PC-3 (cell line): Measurements from ENCODE around the gene ADIPOR1. TPM values are rescaled to one million over a fixed set of nuclear protein-coding genes. Genes with fewer than 3 reads are reported as not detected.

Experiments
- ATAC-seq: fragments of 200-7000 bp; cut with Tn5 transposase; 2 replicates; pipeline ENCODE4 v1.9.1; 2020; ENCODE audit warnings: mild to moderate bottlenecking, moderate library complexity
- BruUV-seq: library from RNA; stranded (reverse); fragments of 400-500 nt; replicated peaks from 2 replicates; lab custom pipeline; 2021; lab: Mats Ljungman, UMichigan
- CTCF ChIA-PET: fragments of 300-600 bp; sonication (Branson Sonifier 250); formaldehyde crosslinking; loops from one replicate; lab custom pipeline; 2022; ENCODE audit warnings: antibody characterized with exemption; lab: Charles Lee
- POLR2A ChIA-PET: fragments of 300-600 bp; sonication (Branson Sonifier 250); formaldehyde crosslinking; loops from one replicate; lab custom pipeline; 2022; ENCODE audit warnings: antibody characterized with exemption; ENCODE audit not compliant: unreplicated experiment; lab: Charles Lee
- DNase-seq: peaks from one replicate; pipeline ENCODE4 v3.0.0-alpha.2; 2015
- H2AFZ ChIP-seq: fragments of 300-600 bp; sonication (generic); 2 replicates; pipeline ENCODE4 v1.6.0; 2016; ENCODE audit warnings: antibody characterized with exemption, low read length
- H3F3A ChIP-seq: fragments of 300-600 bp; sonication (generic); one replicate; pipeline ENCODE4 v1.6.0; 2017; ENCODE audit warnings: antibody characterized with exemption, low read length, control low read depth, mild to moderate bottlenecking; ENCODE audit not compliant: unreplicated experiment
- H3K27ac ChIP-seq: fragments of 300-600 bp; sonication (generic); 2 replicates; pipeline ENCODE4 v1.5.1; 2016; ENCODE audit warnings: mild to moderate bottlenecking, low read length
- H3K27me3 ChIP-seq: fragments of 300-600 bp; sonication (generic); 2 replicates; pipeline ENCODE4 v1.6.1; 2016; ENCODE audit warnings: low read length, mixed read lengths
- H3K36me3 ChIP-seq: fragments of 300-600 bp; sonication (generic); 2 replicates; pipeline ENCODE4 v1.6.1; 2016; ENCODE audit warnings: low read depth, mixed run types, low read length, mixed read lengths
- H3K4me1 ChIP-seq: fragments of 300-600 bp; sonication (generic); 2 replicates; pipeline ENCODE4 v1.5.1; 2016; ENCODE audit warnings: low read length; ENCODE audit not compliant: insufficient read depth
- H3K4me2 ChIP-seq: fragments of 300-600 bp; sonication (generic); 2 replicates; pipeline ENCODE4 v1.6.0; 2016; ENCODE audit warnings: low read length
- H3K4me3 ChIP-seq: fragments of 300-600 bp; sonication (generic); 2 replicates; pipeline ENCODE4 v1.5.1; 2016; ENCODE audit warnings: mild to moderate bottlenecking, low read length, mixed read lengths
- H3K79me2 ChIP-seq: fragments of 300-600 bp; sonication (generic); 2 replicates; pipeline ENCODE4 v1.6.1; 2017; ENCODE audit warnings: low read length, mixed read lengths
- H3K9ac ChIP-seq: fragments of 300-600 bp; sonication (generic); 2 replicates; pipeline ENCODE4 v1.6.0; 2016; ENCODE audit warnings: mild to moderate bottlenecking, low read length
- H3K9me2 ChIP-seq: fragments of 300-600 bp; sonication (generic); replicated peaks from 2 replicates; pipeline ENCODE4 v1.6.1; 2016; ENCODE audit warnings: mixed run types, low read length, mixed read lengths
- H3K9me3 ChIP-seq: fragments of 300-600 bp; sonication (generic); 2 replicates; pipeline ENCODE4 v1.6.1; 2016; ENCODE audit warnings: low read length, mixed read lengths
- H4K20me1 ChIP-seq: fragments of 300-600 bp; sonication (generic); 2 replicates; pipeline ENCODE4 v1.6.1; 2016; ENCODE audit warnings: low read length, mixed read lengths
- EZH2 ChIP-seq: fragments of 300-600 bp; sonication (generic); IDR thresholded peaks from one replicate; pipeline ENCODE4 v1.6.1; 2017; ENCODE audit warnings: antibody characterized with exemption, mild to moderate bottlenecking, low read length; ENCODE audit not compliant: unreplicated experiment
- EZH2phosphoT487 ChIP-seq: fragments of 300-600 bp; sonication (generic); IDR thresholded peaks from 2 replicates; pipeline ENCODE4 v1.6.1; 2018; ENCODE audit warnings: mild to moderate bottlenecking, antibody characterized with exemption, low read length, borderline replicate concordance
- intact Hi-C: fragments of 100-400 bp; cut with micrococcal nuclease; formaldehyde crosslinking; loops from 2 replicates; pipeline ENCODE4 v1.9.0; 2023
- total RNA-seq: library from RNA; depleted of rRNA; stranded (reverse); fragments of >200 nt; gene quantifications from 2 replicates; pipeline ENCODE4 v1.2.3, GENCODE V29; 2014
- TF ChIP-seq, protein P1 (sequence below): fragments of 300-600 bp; sonication (generic); conservative IDR thresholded peaks from 2 replicates; pipeline ENCODE4 v1.5.1; 2017; ENCODE audit warnings: antibody characterized with exemption, low read depth, mild to moderate bottlenecking, low read length

Gene ADIPOR1
- total RNA-seq, 1 experiment from 2014 or later = 137 TPM

GRCh38 chr1:202991112-202991511, 33.0 kb upstream of the ADIPOR1 start:
- ChIA-PET CTCF (no interaction called here), POLR2A (interaction anchor here (0.6 kb wide), 1 partner anchor 64 kb away, joined by 3 read pairs; no protein-coding TSS in a partner anchor)
- Histone ChIP-seq H2AFZ (no peak overlapping the region), H3K36me3 (no peaks in the 10 kb centered on the region), H3K27me3 (peaks cover 61% of the 10 kb centered on the region), H3K9me3 (no peaks in the 10 kb centered on the region), H3K4me3 (no peak overlapping the region), H4K20me1 (no peaks in the 10 kb centered on the region), H3K27ac (no peak overlapping the region), H3K4me1 (peaks cover 4% of the 10 kb centered on the region; the same call in 1 of the 2 replicates), H3K79me2 (no peaks in the 10 kb centered on the region), H3F3A (no peaks in the 10 kb centered on the region), H3K9me2 (no peaks in the 10 kb centered on the region), H3K9ac (no peak overlapping the region), H3K4me2 (no peak overlapping the region)
- intact Hi-C loops = no loop called here
- DNase-seq = no peak
- no TSS peak for BruUV-seq
- no peak for TF ChIP-seq EZH2
- TF ChIP-seq EZH2phosphoT487 = no peak
- TF ChIP-seq, protein P1, sequence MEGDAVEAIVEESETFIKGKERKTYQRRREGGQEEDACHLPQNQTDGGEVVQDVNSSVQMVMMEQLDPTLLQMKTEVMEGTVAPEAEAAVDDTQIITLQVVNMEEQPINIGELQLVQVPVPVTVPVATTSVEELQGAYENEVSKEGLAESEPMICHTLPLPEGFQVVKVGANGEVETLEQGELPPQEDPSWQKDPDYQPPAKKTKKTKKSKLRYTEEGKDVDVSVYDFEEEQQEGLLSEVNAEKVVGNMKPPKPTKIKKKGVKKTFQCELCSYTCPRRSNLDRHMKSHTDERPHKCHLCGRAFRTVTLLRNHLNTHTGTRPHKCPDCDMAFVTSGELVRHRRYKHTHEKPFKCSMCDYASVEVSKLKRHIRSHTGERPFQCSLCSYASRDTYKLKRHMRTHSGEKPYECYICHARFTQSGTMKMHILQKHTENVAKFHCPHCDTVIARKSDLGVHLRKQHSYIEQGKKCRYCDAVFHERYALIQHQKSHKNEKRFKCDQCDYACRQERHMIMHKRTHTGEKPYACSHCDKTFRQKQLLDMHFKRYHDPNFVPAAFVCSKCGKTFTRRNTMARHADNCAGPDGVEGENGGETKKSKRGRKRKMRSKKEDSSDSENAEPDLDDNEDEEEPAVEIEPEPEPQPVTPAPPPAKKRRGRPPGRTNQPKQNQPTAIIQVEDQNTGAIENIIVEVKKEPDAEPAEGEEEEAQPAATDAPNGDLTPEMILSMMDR = no peak
- ATAC-seq = no peak

DNA sequence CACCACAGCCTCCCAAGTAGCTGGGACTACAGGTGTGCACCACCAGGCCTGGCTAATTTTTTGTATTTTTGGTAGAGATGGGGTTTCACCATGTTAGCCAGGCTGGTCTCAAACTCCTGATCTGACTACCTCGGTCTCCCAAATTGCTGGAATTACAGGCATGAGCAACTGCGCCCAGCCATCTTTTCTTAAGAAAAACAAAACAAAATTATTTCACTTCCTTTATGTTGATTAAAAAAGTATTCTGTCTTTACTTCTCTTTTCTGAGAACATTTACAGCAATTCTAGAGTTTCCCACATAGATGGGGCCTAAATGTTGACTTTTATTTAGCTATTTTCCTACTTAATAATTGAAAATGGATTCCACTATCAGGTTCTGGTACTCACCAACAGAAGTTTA, 31.8 kb upstream of the ADIPOR1 start:
- no peaks in the 10 kb centered on the region for H3K79me2 ChIP-seq
- no peaks in the 10 kb centered on the region for H3K9me2 ChIP-seq
- no peaks in the 10 kb centered on the region for H4K20me1 ChIP-seq
- H3K4me3 ChIP-seq = no peak overlapping the region
- CTCF ChIA-PET = no interaction called here
- POLR2A ChIA-PET = interaction anchor here (0.6 kb wide), 1 partner anchor 285 kb away, joined by 4 read pairs; no protein-coding TSS in a partner anchor
- no peak overlapping the region for H3K27ac ChIP-seq
- no peaks in the 10 kb centered on the region for H3F3A ChIP-seq
- intact Hi-C loops = no loop called here
- H3K4me2 ChIP-seq = no peak overlapping the region
- BruUV-seq = no TSS peak
- H3K4me1 ChIP-seq = peaks cover 3% of the 10 kb centered on the region; the same call in 1 of the 2 replicates
- TF ChIP-seq, protein P1 = no peak
- no peak for TF ChIP-seq EZH2phosphoT487
- no peak for TF ChIP-seq EZH2
- no peak overlapping the region for H3K9ac ChIP-seq
- no peaks in the 10 kb centered on the region for H3K9me3 ChIP-seq
- H2AFZ ChIP-seq = no peak overlapping the region
- no peak for ATAC-seq
- no peaks in the 10 kb centered on the region for H3K36me3 ChIP-seq
- DNase-seq = no peak
- H3K27me3 ChIP-seq = peaks cover 58% of the 10 kb centered on the region

DNA sequence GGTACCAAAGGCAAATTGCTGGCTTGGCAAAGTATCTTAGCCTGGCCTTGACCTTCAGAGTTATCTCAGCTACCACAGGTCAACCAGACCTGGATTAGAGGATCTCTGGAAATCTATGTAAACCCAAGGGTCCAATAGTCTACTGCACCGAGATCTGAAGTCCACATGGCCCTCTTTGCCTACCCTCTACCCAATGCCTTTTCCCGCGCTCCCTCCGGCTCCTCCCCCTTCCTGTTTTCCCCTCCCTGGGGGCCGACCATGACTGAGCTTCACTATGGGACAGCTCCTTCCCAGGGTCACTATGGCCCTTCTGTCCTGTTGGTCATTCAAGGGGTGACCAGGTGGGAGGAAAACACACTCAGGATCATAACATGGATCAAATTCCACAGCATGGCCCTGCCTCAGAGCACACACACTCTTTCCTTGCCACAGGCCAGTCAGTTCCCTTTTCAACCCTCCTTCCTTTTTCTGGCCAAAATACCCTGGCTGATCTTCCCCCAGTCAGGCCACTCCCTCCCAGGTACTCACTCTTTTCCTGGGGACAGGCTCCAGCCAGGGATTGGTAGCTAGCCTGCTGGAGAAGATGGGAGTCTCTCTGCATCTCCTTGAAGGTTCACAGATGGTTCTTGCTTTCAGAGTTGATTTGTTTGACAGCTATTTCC, 29.9 kb upstream of the ADIPOR1 start:
- H2AFZ ChIP-seq = no peak overlapping the region
- no peaks in the 10 kb centered on the region for H3K9me2 ChIP-seq
- no TSS peak for BruUV-seq
- peaks cover 55% of the 10 kb centered on the region for H3K27me3 ChIP-seq
- H3K9ac ChIP-seq = no peak overlapping the region
- no peak for ATAC-seq
- no peak for DNase-seq
- H3K4me1 ChIP-seq = no peaks in the 10 kb centered on the region
- no peak overlapping the region for H3K4me2 ChIP-seq
- TF ChIP-seq EZH2phosphoT487 (no peak), EZH2 (no peak)
- TF ChIP-seq, protein P1 = no peak
- intact Hi-C loops = no loop called here
- no peak overlapping the region for H3K27ac ChIP-seq
- CTCF ChIA-PET = interaction anchor here (0.6 kb wide), 1 partner anchor 19 kb away, joined by 3 read pairs; the partner anchor contains the start of gene TMEM183A
- no peaks in the 10 kb centered on the region for H3F3A ChIP-seq
- no peaks in the 10 kb centered on the region for H3K9me3 ChIP-seq
- no peaks in the 10 kb centered on the region for H4K20me1 ChIP-seq
- POLR2A ChIA-PET = interaction anchor here (0.6 kb wide), 1 partner anchor 29 kb away, joined by 5 read pairs; no protein-coding TSS in a partner anchor
- no peak overlapping the region for H3K4me3 ChIP-seq
- H3K79me2 ChIP-seq = no peaks in the 10 kb centered on the region
- H3K36me3 ChIP-seq = no peaks in the 10 kb centered on the region
